Skin epidermis (tissue), 12 donors: ENCODE data around the gene ZIM2.

Experiments
- H3K27ac ChIP-seq, 21 experiments: fragments of 200-600 bp; sonication (generic) in 11 of 21; one replicate each; pipeline ENCODE4 v1.5.0; 2020; ENCODE audit warnings: mild to moderate bottlenecking in 3 of 21, inconsistent platforms in 2 of 21, moderate library complexity in 2 of 21
- H3K4me3 ChIP-seq, 7 experiments: fragments of 200-600 bp; sonication (generic) in 2 of 7; one replicate each; pipeline ENCODE4 v1.5.0; 2020; ENCODE audit warnings: inconsistent platforms in 2 of 7, mild to moderate bottlenecking in 2 of 7, moderate library complexity in 1 of 7

ZIM2 gene

GRCh38 chr19:56814656-56815055, 25.9 kb downstream of the ZIM2 start:
- Histone ChIP-seq H3K27ac (no peak overlapping the region), H3K4me3 (no peak overlapping the region)

- no peak overlapping the region for H3K27ac ChIP-seq
- no peak overlapping the region for H3K4me3 ChIP-seq
Measured at GRCh38 chr19:56813531-56813930, 27.0 kb downstream of the ZIM2 start.

DNA sequence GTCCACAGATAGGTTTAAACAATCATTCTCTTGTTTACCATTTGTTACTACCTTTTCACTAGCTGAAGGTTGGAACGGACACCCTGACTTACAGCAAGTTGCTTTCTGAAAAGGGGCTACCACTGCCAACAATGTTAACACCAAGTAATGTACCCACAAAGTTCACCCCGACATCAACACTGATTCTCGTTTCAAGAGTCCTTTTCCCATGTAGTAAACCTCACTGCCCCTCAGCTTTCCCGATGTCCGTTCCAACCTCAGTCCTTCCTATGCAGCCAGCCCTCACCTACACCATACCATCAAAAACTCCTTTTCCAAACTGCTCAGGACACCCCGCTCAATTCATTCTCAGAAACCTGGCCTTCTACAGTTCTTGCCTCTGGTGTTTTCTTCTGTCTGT, 29.0 kb downstream of the ZIM2 start:
- Histone ChIP-seq H3K4me3 (no peak overlapping the region), H3K27ac (no peak overlapping the region)

DNA sequence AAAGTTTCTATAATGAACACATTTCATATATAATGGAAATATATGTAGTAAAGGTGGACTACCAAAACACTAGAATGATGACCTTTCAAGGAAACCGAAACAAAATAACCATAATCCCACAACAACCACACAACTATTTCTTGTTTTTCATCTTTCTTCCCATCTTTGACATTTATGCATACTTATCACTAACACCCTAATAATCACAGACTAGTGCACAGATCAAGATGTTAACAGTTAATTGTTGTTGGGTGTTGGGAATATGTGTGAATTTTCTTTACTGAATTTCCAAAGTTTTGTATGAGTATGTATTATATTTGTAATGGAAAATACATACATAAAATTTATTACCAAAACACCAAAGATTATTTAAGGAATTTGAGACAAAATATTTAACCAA, 30.3 kb downstream of the ZIM2 start:
- Histone ChIP-seq H3K4me3 (no peak overlapping the region), H3K27ac (no peak overlapping the region)

DNA sequence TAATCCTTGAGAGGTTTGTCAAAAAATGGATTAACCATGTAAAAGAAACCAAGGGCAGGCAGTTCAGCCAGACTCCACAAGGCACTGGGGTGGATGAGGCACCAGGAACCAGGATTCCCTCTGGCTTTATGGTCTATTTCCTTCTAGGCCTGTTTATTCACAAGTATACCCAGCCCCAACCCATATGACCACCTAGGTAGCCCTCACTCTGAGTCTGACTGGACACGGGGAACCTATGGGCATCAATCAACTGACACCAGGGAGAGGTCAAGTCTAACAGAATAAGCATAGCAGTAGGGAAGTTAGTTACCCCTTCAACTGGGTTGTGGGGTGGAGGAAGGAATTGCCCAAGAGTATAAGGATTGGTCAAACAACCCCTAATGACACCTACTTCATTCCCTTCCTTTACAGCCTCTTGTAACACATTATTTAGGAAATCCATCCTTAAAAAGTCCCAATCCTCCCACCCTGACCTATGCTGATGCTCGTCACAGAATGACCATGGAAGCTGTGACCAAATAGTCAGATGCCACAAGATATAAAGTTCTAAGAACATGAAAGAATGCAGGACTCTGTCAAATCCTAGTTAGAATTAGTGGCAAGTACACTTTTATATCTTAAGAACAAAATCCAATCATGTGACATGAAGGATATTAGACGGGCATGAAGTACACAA, 31.7 kb downstream of the ZIM2 start:
- Histone ChIP-seq H3K27ac (no peak overlapping the region), H3K4me3 (no peak overlapping the region)

DNA sequence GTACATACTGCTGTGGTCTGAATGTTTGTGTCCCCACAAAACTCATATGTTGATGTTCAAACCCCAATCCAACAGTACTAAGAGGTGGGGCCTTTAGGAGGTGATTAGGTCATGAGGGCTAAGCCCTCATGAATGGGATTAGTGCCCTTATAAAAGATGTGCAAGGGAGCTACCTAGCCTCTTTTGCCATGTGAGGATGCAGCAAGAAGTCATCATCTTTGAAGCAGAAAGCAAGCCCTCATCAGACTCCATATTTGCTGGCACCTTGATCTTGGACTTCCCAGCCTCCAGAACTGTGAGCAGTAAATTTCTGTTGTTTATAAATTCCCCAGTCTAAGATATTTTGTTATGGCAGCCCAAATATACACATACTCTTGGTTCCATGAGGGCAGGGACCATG, 33.9 kb downstream of the ZIM2 start:
- Histone ChIP-seq H3K4me3 (no peak overlapping the region), H3K27ac (no peak overlapping the region)

DNA sequence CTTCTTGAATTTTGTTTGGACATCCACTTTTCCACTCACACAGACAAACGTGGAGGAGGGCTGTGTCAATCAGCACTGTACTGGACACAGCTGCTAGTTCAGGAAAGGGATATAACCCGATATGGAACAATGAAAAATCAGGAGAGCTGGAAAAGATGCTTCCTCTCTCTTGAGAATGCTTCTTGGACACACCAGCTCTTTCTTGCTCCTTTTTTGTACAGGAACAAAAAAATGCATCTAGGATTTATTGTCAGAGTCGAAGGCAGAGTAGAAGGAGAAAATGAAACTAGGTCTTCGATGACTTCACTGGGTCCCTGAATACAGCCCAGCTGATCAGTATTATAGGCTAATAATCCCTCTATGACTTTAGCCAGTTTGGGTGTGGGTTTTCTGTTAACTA, 62.2 kb downstream of the ZIM2 start:
- no peak overlapping the region for H3K27ac ChIP-seq
- no peak overlapping the region for H3K4me3 ChIP-seq

- Histone ChIP-seq H3K27ac (no peak overlapping the region), H3K4me3 (no peak overlapping the region)
Measured at GRCh38 chr19:56769650-56770049, 70.9 kb downstream of the ZIM2 start.

DNA sequence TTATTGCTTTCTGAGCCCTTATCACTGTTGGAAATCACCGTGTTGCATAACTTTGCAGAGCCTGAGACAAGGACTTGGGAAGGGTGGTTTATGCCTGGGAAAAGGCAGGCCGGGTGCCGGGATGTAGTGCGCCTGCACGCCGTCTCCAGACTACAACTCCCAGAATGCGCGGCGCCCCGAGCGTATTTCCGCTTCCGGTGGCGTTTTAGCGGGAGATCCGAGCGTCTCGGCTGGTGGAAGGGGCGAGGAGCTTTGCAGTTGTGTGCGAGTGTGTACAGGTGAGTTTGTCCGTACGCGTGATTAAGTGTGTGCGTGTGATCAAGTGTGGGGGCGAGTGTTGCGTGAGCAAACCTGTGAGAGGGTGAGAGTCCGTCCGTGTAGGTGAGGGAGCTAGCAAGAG, 75.4 kb downstream of the ZIM2 start:
- peak overlapping the region in 3 of 7 experiments; percentile 11 to 19 (median 13) for H3K4me3 ChIP-seq
- H3K27ac ChIP-seq = no peak overlapping the region

GRCh38 chr19:56764196-56764695, 76.3 kb downstream of the ZIM2 start:
- Histone ChIP-seq H3K4me3 (no peak overlapping the region), H3K27ac (no peak overlapping the region)

DNA sequence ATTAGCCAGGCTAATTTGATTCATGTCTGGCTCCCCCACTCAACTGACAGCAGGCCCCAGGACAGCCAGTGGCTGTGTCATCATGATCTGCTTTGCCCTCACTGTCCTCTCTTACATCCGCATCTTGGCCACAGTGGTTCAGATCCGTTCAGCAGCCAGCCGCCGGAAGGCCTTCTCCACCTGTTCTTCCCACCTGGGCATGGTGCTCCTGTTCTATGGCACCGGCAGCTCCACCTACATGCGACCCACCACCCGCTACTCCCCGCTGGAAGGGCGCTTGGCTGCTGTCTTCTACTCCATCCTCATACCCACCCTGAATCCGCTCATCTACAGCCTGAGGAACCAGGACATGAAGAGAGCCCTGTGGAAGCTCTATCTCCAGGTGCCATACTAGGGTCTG, 79.7 kb downstream of the ZIM2 start:
- Histone ChIP-seq H3K27ac (no peak overlapping the region), H3K4me3 (no peak overlapping the region)

- Histone ChIP-seq H3K27ac (no peak overlapping the region), H3K4me3 (no peak overlapping the region)
Measured at GRCh38 chr19:56759531-56759930, 81.0 kb downstream of the ZIM2 start.

GRCh38 chr19:56751078-56751489, 89.4 kb downstream of the ZIM2 start:
- no peak overlapping the region for H3K27ac ChIP-seq

DNA sequence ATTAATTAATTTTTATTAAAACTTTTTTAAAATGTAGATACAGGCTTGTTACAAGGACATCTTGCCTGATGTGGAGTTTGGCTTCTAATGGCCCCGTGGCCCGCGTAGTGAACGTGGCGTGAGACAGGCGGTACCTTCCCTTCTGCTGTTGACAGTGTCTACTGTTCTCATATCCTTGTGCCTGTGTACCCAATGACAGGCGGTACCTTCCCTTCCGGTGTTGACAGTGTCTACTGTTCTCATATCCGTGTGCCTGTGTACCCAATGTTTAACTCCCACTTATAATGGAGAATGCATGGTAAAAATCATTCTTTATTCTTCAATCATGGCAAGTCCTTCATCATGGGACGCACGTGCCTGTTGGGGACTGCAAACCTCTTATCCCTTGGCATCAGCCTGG, 89.9 kb downstream of the ZIM2 start:
- no peak overlapping the region for H3K4me3 ChIP-seq

More at GRCh38 chr19:56751078-56751489, 89.4 kb downstream of the ZIM2 start:
- no peak overlapping the region for H3K4me3 ChIP-seq

GRCh38 chr19:56748378-56748777, 92.1 kb downstream of the ZIM2 start:
- Histone ChIP-seq H3K4me3 (no peak overlapping the region), H3K27ac (no peak overlapping the region)

More for the DNA sequence above, 89.9 kb downstream of the ZIM2 start:
- H3K27ac ChIP-seq = no peak overlapping the region

GRCh38 chr19:56746367-56746766, 94.2 kb downstream of the ZIM2 start:
- H3K27ac ChIP-seq = no peak overlapping the region

GRCh38 chr19:56740501-56740900, 100.0 kb downstream of the ZIM2 start:
- no peak overlapping the region for H3K4me3 ChIP-seq
- H3K27ac ChIP-seq = no peak overlapping the region

More at GRCh38 chr19:56746367-56746766, 94.2 kb downstream of the ZIM2 start:
- H3K4me3 ChIP-seq = no peak overlapping the region

DNA sequence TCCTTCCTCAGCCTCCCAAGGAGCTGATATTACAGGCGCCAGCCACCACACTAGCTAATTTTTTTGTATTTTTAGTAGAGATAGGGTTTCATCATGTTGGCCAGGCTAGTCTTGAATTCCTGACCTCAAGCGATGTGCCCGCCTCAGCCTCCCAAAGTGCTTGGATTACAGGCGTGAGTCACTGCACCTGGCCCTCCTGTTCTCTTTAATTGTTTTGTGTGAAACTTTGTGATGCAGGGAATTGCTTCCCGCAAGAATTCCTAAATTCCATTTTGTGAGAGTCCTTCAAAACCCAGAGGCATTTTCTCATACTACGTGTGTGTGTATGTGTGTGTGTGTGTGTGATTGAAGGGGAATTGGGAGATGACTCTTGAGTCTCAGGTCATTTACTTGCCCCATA, 104.0 kb downstream of the ZIM2 start:
- no peak overlapping the region for H3K27ac ChIP-seq
- H3K4me3 ChIP-seq = no peak overlapping the region

GRCh38 chr19:56732976-56733375, 107.5 kb downstream of the ZIM2 start:
- H3K4me3 ChIP-seq = no peak overlapping the region
- no peak overlapping the region for H3K27ac ChIP-seq

DNA sequence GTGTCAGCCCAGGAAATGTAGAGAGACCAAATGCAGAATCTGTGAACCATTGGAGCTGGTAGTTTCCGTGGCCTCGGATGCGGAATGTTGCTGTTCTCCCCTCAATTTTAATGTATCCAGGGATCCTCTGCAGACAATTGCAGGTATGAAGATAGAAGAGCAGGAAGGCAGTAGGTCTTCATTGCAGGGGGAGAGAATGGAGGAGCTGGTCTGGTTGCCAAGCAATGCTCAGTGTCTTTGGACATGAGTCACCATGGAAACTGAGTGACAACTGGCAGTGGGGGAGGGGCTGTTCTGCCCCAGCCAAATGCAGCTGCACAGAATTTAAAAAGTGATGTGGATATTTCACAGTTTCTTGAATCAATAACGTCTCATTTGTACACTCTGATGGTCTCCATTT, 112.8 kb downstream of the ZIM2 start:
- no peak overlapping the region for H3K4me3 ChIP-seq
- H3K27ac ChIP-seq = no peak overlapping the region

DNA sequence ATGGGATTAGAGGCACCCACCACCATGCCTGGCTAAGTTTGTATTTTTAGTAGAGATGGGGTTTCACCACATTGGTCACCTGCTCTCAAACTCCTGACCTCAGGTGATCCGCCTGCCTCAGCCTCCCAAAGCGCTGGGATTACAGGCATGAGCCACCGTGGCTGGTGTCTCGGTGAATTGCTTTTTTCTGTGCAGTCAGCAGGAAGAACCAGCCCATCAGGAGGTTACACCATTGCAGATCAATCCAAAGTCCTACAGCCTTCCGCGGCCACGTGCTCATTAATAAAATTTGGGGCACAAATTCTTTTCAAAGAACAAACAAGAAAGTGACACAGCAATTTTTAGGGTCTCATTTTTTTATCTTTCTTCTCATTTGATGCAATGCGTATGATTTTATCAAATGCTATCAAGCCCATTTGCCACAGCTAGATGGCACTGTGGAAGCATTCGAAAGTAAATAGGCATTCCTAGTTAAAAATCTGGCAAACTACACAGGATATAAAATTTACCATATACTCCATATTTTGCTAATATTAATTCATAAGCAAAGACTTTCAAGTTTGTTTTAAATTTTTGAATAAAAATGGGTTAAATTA, 114.6 kb downstream of the ZIM2 start:
- H3K4me3 ChIP-seq = no peak overlapping the region

More for the DNA sequence above, 114.6 kb downstream of the ZIM2 start:
- H3K27ac ChIP-seq = no peak overlapping the region
